ENCODE data around the gene AKR1E2. TPM values are rescaled to one million over a fixed set of nuclear protein-coding genes. Genes with fewer than 3 reads are reported as not detected.

AKR1E2 gene
- total and polyA plus RNA-seq, 2 experiments from 2014 or later = 5.2 to 16.0 TPM

DNA sequence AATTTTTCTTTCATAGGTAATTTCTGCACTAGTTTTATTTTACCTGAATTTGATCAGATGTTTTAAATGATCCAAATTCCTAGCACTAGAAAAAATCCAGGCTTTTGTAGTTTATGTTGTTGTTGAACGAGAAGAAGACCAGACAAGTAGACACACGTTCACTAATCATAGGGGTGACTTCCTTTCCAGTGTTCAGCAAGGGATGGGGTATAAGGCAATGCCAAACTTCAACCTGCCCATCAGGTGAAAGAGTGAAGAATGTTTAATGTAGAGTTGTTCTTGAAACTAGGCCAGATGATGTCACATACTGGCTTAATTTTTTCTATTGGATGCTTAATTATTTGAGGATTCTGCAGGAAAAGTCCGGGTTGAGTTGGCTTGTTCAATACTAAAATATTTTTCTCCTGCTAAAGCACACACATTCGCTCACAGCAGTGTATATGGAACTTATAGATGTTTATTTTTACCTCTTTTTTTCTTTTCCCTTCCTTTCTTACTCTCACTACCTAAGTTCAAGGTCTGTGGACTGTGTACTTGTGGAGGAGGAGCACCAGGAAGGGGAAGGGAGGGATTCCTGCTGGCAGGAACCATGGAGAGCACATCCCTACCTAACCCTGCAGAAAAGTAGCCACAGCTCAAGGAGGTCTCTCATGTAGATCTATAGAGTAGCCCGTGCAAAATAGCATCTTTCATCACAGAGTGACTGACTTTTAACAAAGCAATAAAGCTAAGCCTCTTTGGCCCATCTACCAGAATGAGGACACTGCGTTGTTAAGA lies 23.1 kb upstream of the AKR1E2 start:
- 94 to 96% methylated on average over 6 of the region's 6 CpGs for WGBS, 2 experiments (ENCODE audit: low coverage in 1 of 2, low lambda C conversion rate in 2 of 2, missing lambda C conversion rate in 2 of 2)
- Histone ChIP-seq H4K20me1 (ENCODE audit: insufficient read depth) (no peaks in the 10 kb centered on the region), H3K9ac (no peak overlapping the region), H3K27ac (peak overlapping the region; percentile 75), H3K4me3 (no peak overlapping the region), H3K4me2 (ENCODE audit: unreplicated experiment) (peak overlapping the region; percentile 73), H2AFZ (peak overlapping the region; percentile 64), H3K27me3 (replicated peaks; ENCODE audit: insufficient read depth) (no peaks in the 10 kb centered on the region), H3K4me1 (ENCODE audit: insufficient read depth) (peaks cover 39% of the 10 kb centered on the region), H3K9me2 (ENCODE audit: insufficient read depth) (no peaks in the 10 kb centered on the region), H3K36me3 (ENCODE audit: low read depth) (no peaks in the 10 kb centered on the region), H3K79me2 (ENCODE audit: insufficient read depth) (no peaks in the 10 kb centered on the region), H3K9me3 (ENCODE audit: low read depth) (no peaks in the 10 kb centered on the region), H3F3A (ENCODE audit: insufficient read depth) (peaks cover 38% of the 10 kb centered on the region)
- no peak for DNase-seq
- TF ChIP-seq EZH2 (IDR thresholded peaks at IDR 0.05; ENCODE audit: insufficient read depth, poor library complexity, severe bottlenecking) (no peak), EZH2phosphoT487 (IDR thresholded peaks at IDR 0.05; ENCODE audit: insufficient read depth, low read depth) (no peak)
- in situ Hi-C loops (cut with MboI) = no loop called here

- Histone ChIP-seq H3K4me3 (peak overlapping the region; percentile 57), H3K4me2 (ENCODE audit: unreplicated experiment) (peak overlapping the region; percentile 73), H3K27me3 (replicated peaks; ENCODE audit: insufficient read depth) (no peaks in the 10 kb centered on the region), H2AFZ (peak overlapping the region; percentile 64), H3K79me2 (ENCODE audit: insufficient read depth) (no peaks in the 10 kb centered on the region), H3K36me3 (ENCODE audit: low read depth) (no peaks in the 10 kb centered on the region), H4K20me1 (ENCODE audit: insufficient read depth) (no peaks in the 10 kb centered on the region), H3K9ac (peak overlapping the region; percentile 55), H3K9me3 (ENCODE audit: low read depth) (no peaks in the 10 kb centered on the region), H3K9me2 (ENCODE audit: insufficient read depth) (no peaks in the 10 kb centered on the region), H3F3A (ENCODE audit: insufficient read depth) (peaks cover 43% of the 10 kb centered on the region), H3K27ac (peak overlapping the region; percentile 75), H3K4me1 (ENCODE audit: insufficient read depth) (peaks cover 46% of the 10 kb centered on the region)
- in situ Hi-C loops (cut with MboI) = no loop called here
- DNase-seq = no peak
- 54 to 58% methylated on average over 2 of the region's 2 CpGs for WGBS, 2 experiments (ENCODE audit: low coverage in 1 of 2, low lambda C conversion rate in 2 of 2, missing lambda C conversion rate in 2 of 2)
- TF ChIP-seq EZH2 (IDR thresholded peaks at IDR 0.05; ENCODE audit: insufficient read depth, poor library complexity, severe bottlenecking) (no peak), EZH2phosphoT487 (IDR thresholded peaks at IDR 0.05; ENCODE audit: insufficient read depth, low read depth) (no peak)
Measured at GRCh38 chr10:4803822-4804221, 22.2 kb upstream of the AKR1E2 start.

GRCh38 chr10:4804465-4804864 lies 21.5 kb upstream of the AKR1E2 start:
- peaks cover 50% of the 10 kb centered on the region for H3K4me1 ChIP-seq (ENCODE audit: insufficient read depth)
- H3K27me3 ChIP-seq (replicated peaks; ENCODE audit: insufficient read depth) = no peaks in the 10 kb centered on the region
- no peaks in the 10 kb centered on the region for H3K79me2 ChIP-seq (ENCODE audit: insufficient read depth)
- no peaks in the 10 kb centered on the region for H3K9me2 ChIP-seq (ENCODE audit: insufficient read depth)
- peak overlapping the region; percentile 75 for H3K27ac ChIP-seq
- in situ Hi-C loops (cut with MboI) = no loop called here
- H3K9ac ChIP-seq = peak overlapping the region; percentile 55
- no peaks in the 10 kb centered on the region for H4K20me1 ChIP-seq (ENCODE audit: insufficient read depth)
- no peaks in the 10 kb centered on the region for H3K36me3 ChIP-seq (ENCODE audit: low read depth)
- H3K4me2 ChIP-seq (ENCODE audit: unreplicated experiment) = peak overlapping the region; percentile 73
- peak overlapping the region; percentile 64 for H2AFZ ChIP-seq
- H3K9me3 ChIP-seq (ENCODE audit: low read depth) = no peaks in the 10 kb centered on the region
- H3F3A ChIP-seq (ENCODE audit: insufficient read depth) = peaks cover 43% of the 10 kb centered on the region
- peak overlapping the region; percentile 57 for H3K4me3 ChIP-seq
- whole genome bisulfite sequencing, 2 experiments (ENCODE audit: low coverage in 1 of 2, low lambda C conversion rate in 2 of 2, missing lambda C conversion rate in 2 of 2) = 0 to 1% methylated on average over 5 of the region's 5 CpGs
- peak; percentile 73 for DNase-seq
- TF ChIP-seq EZH2 (IDR thresholded peaks at IDR 0.05; ENCODE audit: insufficient read depth, poor library complexity, severe bottlenecking) = no peak
- TF ChIP-seq EZH2phosphoT487 (IDR thresholded peaks at IDR 0.05; ENCODE audit: insufficient read depth, low read depth) = no peak

- no peaks in the 10 kb centered on the region for H3K36me3 ChIP-seq (ENCODE audit: low read depth)
- no peaks in the 10 kb centered on the region for H3K27me3 ChIP-seq (replicated peaks; ENCODE audit: insufficient read depth)
- 87 to 90% methylated on average over 4 of the region's 4 CpGs for WGBS, 2 experiments (ENCODE audit: low coverage in 1 of 2, low lambda C conversion rate in 2 of 2, missing lambda C conversion rate in 2 of 2)
- in situ Hi-C loops (cut with MboI) = no loop called here
- H3K27ac ChIP-seq = no peak overlapping the region
- H3K9ac ChIP-seq = no peak overlapping the region
- no peak for DNase-seq
- H3K4me2 ChIP-seq (ENCODE audit: unreplicated experiment) = no peak overlapping the region
- H3K4me1 ChIP-seq (ENCODE audit: insufficient read depth) = peaks cover 51% of the 10 kb centered on the region
- no peaks in the 10 kb centered on the region for H3K9me3 ChIP-seq (ENCODE audit: low read depth)
- no peaks in the 10 kb centered on the region for H3K9me2 ChIP-seq (ENCODE audit: insufficient read depth)
- H2AFZ ChIP-seq = no peak overlapping the region
- H3K4me3 ChIP-seq = no peak overlapping the region
- peaks cover 43% of the 10 kb centered on the region for H3F3A ChIP-seq (ENCODE audit: insufficient read depth)
- TF ChIP-seq EZH2phosphoT487 (IDR thresholded peaks at IDR 0.05; ENCODE audit: insufficient read depth, low read depth) (no peak), EZH2 (IDR thresholded peaks at IDR 0.05; ENCODE audit: insufficient read depth, poor library complexity, severe bottlenecking) (no peak)
- H3K79me2 ChIP-seq (ENCODE audit: insufficient read depth) = no peaks in the 10 kb centered on the region
- H4K20me1 ChIP-seq (ENCODE audit: insufficient read depth) = no peaks in the 10 kb centered on the region
Measured at GRCh38 chr10:4806534-4806933, 19.5 kb upstream of the AKR1E2 start.

Data from GM23248 (cell line).